ENCODE measurements around the gene PADI2. TPM values are rescaled to one million over a fixed set of nuclear protein-coding genes. Genes with fewer than 3 reads are reported as not detected.

PADI2 gene
- total and polyA plus RNA-seq, 2 experiments from 2014 or later, result 1.7 to 4.3 TPM

GRCh38 chr1:17052038-17052437, 67.2 kb downstream of the PADI2 start:
- DNase-seq (ENCODE audit: low spot score) (no peak), ATAC-seq (no peak)
- TF ChIP-seq, protein P1, sequence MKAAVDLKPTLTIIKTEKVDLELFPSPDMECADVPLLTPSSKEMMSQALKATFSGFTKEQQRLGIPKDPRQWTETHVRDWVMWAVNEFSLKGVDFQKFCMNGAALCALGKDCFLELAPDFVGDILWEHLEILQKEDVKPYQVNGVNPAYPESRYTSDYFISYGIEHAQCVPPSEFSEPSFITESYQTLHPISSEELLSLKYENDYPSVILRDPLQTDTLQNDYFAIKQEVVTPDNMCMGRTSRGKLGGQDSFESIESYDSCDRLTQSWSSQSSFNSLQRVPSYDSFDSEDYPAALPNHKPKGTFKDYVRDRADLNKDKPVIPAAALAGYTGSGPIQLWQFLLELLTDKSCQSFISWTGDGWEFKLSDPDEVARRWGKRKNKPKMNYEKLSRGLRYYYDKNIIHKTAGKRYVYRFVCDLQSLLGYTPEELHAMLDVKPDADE (IDR thresholded peaks at IDR 0.05), result no peak
- TF ChIP-seq STAT1 (IDR thresholded peaks at IDR 0.05; ENCODE audit: unreplicated experiment), result no peak
- no peak for TF ChIP-seq CREB1 (CRISPR knock-in tag; IDR thresholded peaks at IDR 0.05; ENCODE audit: low read depth)
- no peak for TF ChIP-seq REST (IDR thresholded peaks at IDR 0.05; ENCODE audit: unreplicated experiment)
- TF ChIP-seq POLR2AphosphoS5 (IDR thresholded peaks at IDR 0.05; ENCODE audit: low read depth), result no peak
- TF ChIP-seq JUNB (IDR thresholded peaks at IDR 0.05; ENCODE audit: unreplicated experiment), result no peak
- no peak for TF ChIP-seq EZH2phosphoT487 (IDR thresholded peaks at IDR 0.05; ENCODE audit: unreplicated experiment)
- TF ChIP-seq, protein P2, sequence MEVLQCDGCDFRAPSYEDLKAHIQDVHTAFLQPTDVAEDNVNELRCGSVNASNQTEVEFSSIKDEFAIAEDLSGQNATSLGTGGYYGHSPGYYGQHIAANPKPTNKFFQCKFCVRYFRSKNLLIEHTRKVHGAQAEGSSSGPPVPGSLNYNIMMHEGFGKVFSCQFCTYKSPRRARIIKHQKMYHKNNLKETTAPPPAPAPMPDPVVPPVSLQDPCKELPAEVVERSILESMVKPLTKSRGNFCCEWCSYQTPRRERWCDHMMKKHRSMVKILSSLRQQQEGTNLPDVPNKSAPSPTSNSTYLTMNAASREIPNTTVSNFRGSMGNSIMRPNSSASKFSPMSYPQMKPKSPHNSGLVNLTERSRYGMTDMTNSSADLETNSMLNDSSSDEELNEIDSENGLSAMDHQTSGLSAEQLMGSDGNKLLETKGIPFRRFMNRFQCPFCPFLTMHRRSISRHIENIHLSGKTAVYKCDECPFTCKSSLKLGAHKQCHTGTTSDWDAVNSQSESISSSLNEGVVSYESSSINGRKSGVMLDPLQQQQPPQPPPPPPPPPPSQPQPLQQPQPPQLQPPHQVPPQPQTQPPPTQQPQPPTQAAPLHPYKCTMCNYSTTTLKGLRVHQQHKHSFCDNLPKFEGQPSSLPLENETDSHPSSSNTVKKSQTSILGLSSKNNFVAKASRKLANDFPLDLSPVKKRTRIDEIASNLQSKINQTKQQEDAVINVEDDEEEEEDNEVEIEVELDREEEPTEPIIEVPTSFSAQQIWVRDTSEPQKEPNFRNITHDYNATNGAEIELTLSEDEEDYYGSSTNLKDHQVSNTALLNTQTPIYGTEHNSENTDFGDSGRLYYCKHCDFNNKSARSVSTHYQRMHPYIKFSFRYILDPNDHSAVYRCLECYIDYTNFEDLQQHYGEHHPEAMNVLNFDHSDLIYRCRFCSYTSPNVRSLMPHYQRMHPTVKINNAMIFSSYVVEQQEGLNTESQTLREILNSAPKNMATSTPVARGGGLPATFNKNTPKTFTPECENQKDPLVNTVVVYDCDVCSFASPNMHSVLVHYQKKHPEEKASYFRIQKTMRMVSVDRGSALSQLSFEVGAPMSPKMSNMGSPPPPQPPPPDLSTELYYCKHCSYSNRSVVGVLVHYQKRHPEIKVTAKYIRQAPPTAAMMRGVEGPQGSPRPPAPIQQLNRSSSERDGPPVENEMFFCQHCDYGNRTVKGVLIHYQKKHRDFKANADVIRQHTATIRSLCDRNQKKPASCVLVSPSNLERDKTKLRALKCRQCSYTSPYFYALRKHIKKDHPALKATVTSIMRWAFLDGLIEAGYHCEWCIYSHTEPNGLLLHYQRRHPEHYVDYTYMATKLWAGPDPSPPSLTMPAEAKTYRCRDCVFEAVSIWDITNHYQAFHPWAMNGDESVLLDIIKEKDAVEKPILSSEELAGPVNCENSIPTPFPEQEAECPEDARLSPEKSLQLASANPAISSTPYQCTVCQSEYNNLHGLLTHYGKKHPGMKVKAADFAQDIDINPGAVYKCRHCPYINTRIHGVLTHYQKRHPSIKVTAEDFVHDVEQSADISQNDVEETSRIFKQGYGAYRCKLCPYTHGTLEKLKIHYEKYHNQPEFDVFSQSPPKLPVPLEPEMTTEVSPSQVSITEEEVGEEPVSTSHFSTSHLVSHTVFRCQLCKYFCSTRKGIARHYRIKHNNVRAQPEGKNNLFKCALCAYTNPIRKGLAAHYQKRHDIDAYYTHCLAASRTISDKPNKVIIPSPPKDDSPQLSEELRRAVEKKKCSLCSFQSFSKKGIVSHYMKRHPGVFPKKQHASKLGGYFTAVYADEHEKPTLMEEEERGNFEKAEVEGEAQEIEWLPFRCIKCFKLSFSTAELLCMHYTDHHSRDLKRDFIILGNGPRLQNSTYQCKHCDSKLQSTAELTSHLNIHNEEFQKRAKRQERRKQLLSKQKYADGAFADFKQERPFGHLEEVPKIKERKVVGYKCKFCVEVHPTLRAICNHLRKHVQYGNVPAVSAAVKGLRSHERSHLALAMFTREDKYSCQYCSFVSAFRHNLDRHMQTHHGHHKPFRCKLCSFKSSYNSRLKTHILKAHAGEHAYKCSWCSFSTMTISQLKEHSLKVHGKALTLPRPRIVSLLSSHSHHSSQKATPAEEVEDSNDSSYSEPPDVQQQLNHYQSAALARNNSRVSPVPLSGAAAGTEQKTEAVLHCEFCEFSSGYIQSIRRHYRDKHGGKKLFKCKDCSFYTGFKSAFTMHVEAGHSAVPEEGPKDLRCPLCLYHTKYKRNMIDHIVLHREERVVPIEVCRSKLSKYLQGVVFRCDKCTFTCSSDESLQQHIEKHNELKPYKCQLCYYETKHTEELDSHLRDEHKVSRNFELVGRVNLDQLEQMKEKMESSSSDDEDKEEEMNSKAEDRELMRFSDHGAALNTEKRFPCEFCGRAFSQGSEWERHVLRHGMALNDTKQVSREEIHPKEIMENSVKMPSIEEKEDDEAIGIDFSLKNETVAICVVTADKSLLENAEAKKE (CRISPR knock-in tag; IDR thresholded peaks at IDR 0.05), result no peak
- no peak for TF ChIP-seq ZNF114 (CRISPR knock-in tag; IDR thresholded peaks at IDR 0.05)
- no peak for TF ChIP-seq ZNF331 (CRISPR knock-in tag; IDR thresholded peaks at IDR 0.05; ENCODE audit: low read depth)
- TF ChIP-seq NANOG (IDR thresholded peaks at IDR 0.05; ENCODE audit: borderline replicate concordance), result no peak
- no peak for TF ChIP-seq EZH2 (IDR thresholded peaks at IDR 0.05; ENCODE audit: low read depth, unreplicated experiment)
- TF ChIP-seq CTCF (conservative IDR thresholded peaks at IDR 0.05; ENCODE audit: low read depth in 2 of 2), result no peak
- Mint-ChIP-seq H3K4me3 (0 out of 3 replicates have a peak overlapping the region, but pooled peaks have one; percentile 34), H3K36me3 (ENCODE audit: low read depth) (peaks cover 8% of the 10 kb centered on the region; the same call in 2 of the 3 replicates), H3K27ac (no peak overlapping the region), H3K27me3 (ENCODE audit: insufficient read depth, low read depth, poor library complexity) (peaks cover 11% of the 10 kb centered on the region), H3K9me3 (no peaks in the 10 kb centered on the region), H3K4me1 (peaks cover 9% of the 10 kb centered on the region; the same call in 2 of the 3 replicates)
- Histone ChIP-seq H3K27me3 (ENCODE audit: insufficient read depth) (no peaks in the 10 kb centered on the region), H3K4me3 (no peak overlapping the region), H4K20me1 (replicated peaks; ENCODE audit: insufficient read depth) (peaks cover 16% of the 10 kb centered on the region), H3K79me2 (replicated peaks; ENCODE audit: insufficient read depth) (peaks cover 46% of the 10 kb centered on the region), H3K4me2 (peak overlapping the region; percentile 94; the same call in 1 of the 2 replicates), H3K9me2 (ENCODE audit: insufficient read depth) (no peaks in the 10 kb centered on the region), H3K27ac (ENCODE audit: low read depth) (no peak overlapping the region), H3F3A (replicated peaks; ENCODE audit: low read depth) (peaks cover 22% of the 10 kb centered on the region), H3K36me3 (ENCODE audit: insufficient read depth) (peaks cover 9% of the 10 kb centered on the region; the same call in 1 of the 2 replicates), H2AFZ (no peak overlapping the region), H3K4me1 (ENCODE audit: insufficient read depth) (peaks cover 9% of the 10 kb centered on the region)
